GM12873 (cell line): Measurements from ENCODE around the gene C15orf39.

Experiments used
- CTCF ChIP-seq: IDR thresholded peaks from 2 replicates; pipeline ENCODE4 v1.5.1; 2012; ENCODE audit warnings: low read depth, mild to moderate bottlenecking, moderate library complexity, low read length, control low read depth; ENCODE audit not compliant: insufficient read depth; ENCODE audit errors: missing control alignments

C15orf39 gene

GRCh38 chr15:75158402-75158801, 43.3 kb upstream of the C15orf39 start:
- no peak for TF ChIP-seq CTCF

GRCh38 chr15:75159244-75159643, 42.4 kb upstream of the C15orf39 start:
- TF ChIP-seq CTCF: no peak

- no peak for TF ChIP-seq CTCF
Observed at GRCh38 chr15:75161106-75161916, 40.4 kb upstream of the C15orf39 start.

- no peak for TF ChIP-seq CTCF
Observed at GRCh38 chr15:75161917-75162414, 39.7 kb upstream of the C15orf39 start.

GRCh38 chr15:75163150-75163564, 38.5 kb upstream of the C15orf39 start:
- TF ChIP-seq CTCF: no peak

GRCh38 chr15:75164625-75165350, 36.9 kb upstream of the C15orf39 start:
- TF ChIP-seq CTCF: no peak
